CD4-positive, alpha-beta T cell (primary cell): ENCODE data around the gene MARCHF9. TPM values are rescaled to one million over a fixed set of nuclear protein-coding genes. Genes with fewer than 3 reads are reported as not detected.

ENCODE experiments used
- ATAC-seq: fragments of 200-7000 bp; cut with Tn5 transposase; one replicate; pipeline ENCODE4 v1.10.0; 2022; ENCODE audit warnings: mild to moderate bottlenecking; ENCODE audit not compliant: poor library complexity
- CTCF ChIA-PET: fragments of 350-600 bp; sonication (Branson Sonifier 250); formaldehyde crosslinking; loops from one replicate; lab custom pipeline; 2021; ENCODE audit warnings: antibody characterized with exemption, inconsistent platforms; lab: Charles Lee
- POLR2A ChIA-PET: fragments of 350-600 bp; sonication (Branson Sonifier 250); formaldehyde crosslinking; loops from one replicate; lab custom pipeline; 2021; ENCODE audit warnings: antibody characterized with exemption, inconsistent platforms; lab: Charles Lee
- DNase-seq, 14 experiments: peaks; one replicate each; pipeline ENCODE4 v3.0.0-alpha.2; 2013 to 2020; ENCODE audit warnings: mixed read lengths in 2 of 14
- H3K27ac ChIP-seq, 2 donors: one replicate each; pipeline versions ENCODE4 v1.5.1 to v1.7.0; 2013; ENCODE audit warnings: low read length in 2 of 2, low read depth in 1 of 2, mild to moderate bottlenecking in 1 of 2
- H3K27me3 ChIP-seq, 2 experiments: 1 replicate in 1 of 2; 2 replicates in 1 of 2; pipeline versions ENCODE4 v1.6.1 to v1.7.0; 2013; ENCODE audit warnings: low read length in 2 of 2, control low read depth in 1 of 2, mild to moderate bottlenecking in 1 of 2, moderate library complexity in 1 of 2; ENCODE audit not compliant: insufficient read depth in 2 of 2, control insufficient read depth in 1 of 2
- H3K36me3 ChIP-seq: one replicate; pipeline ENCODE4 v1.6.1; 2013; ENCODE audit warnings: low read length, control low read depth; ENCODE audit not compliant: insufficient read depth
- H3K4me1 ChIP-seq: one replicate; pipeline ENCODE4 v1.6.1; 2013; ENCODE audit warnings: low read length, control low read depth; ENCODE audit not compliant: insufficient read depth
- H3K4me3 ChIP-seq: one replicate; pipeline ENCODE4 v1.5.1; 2013; ENCODE audit warnings: mild to moderate bottlenecking, low read length, moderate library complexity
- H3K9me3 ChIP-seq, 2 experiments: 1 replicate in 1 of 2; 2 replicates in 1 of 2; pipeline versions ENCODE4 v1.6.1 to v1.7.0; 2013; ENCODE audit warnings: low read length in 2 of 2, mild to moderate bottlenecking in 2 of 2, control low read depth in 1 of 2, moderate library complexity in 1 of 2; ENCODE audit not compliant: control insufficient read depth in 1 of 2, insufficient read depth in 1 of 2
- H3K27ac Mint-ChIP-seq: one replicate; pipeline ENCODE4 v1.8.0; 2020; ENCODE audit warnings: mixed read lengths
- H3K27me3 Mint-ChIP-seq: one replicate; pipeline ENCODE4 v1.8.0; 2021; ENCODE audit warnings: mixed read lengths
- H3K36me3 Mint-ChIP-seq: one replicate; pipeline ENCODE4 v1.8.0; 2021; ENCODE audit warnings: low read depth, mixed read lengths
- H3K4me1 Mint-ChIP-seq: one replicate; pipeline ENCODE4 v1.8.0; 2021; ENCODE audit warnings: low read depth, mixed read lengths
- H3K4me3 Mint-ChIP-seq: one replicate; pipeline ENCODE4 v1.8.0; 2020; ENCODE audit warnings: mild to moderate bottlenecking, mixed read lengths
- H3K9me3 Mint-ChIP-seq: one replicate; pipeline ENCODE4 v1.8.0; 2020; ENCODE audit warnings: mixed read lengths
- CTCF ChIP-seq: fragments of 200-600 bp; IDR thresholded peaks from one replicate; pipeline ENCODE4 v1.8.0; 2022; ENCODE audit warnings: antibody characterized with exemption, mild to moderate bottlenecking
- intact Hi-C, 2 experiments: fragments of 100-400 bp; cut with DNase I in 1 of 2; cut with micrococcal nuclease in 1 of 2; formaldehyde crosslinking; loops; one replicate each; pipeline versions ENCODE4 v1.15.1 to v1.9.0; 2023 to 2025; cut with DNase I, micrococcal nuclease
- total RNA-seq, 174 experiments: library from RNA in 2 of 174; stranded (reverse) in 2 of 174; gene quantifications; one replicate each; pipeline ENCODE4 v1.2.3 and lab custom pipeline; 2021 to 2026

The MARCHF9 gene
- total RNA-seq, 2 experiments from 2014 or later: 39.9 to 40.8 TPM

GRCh38 chr12:57735198-57735855 lies 19.6 kb upstream of the MARCHF9 start:
- peaks cover 72% of the 10 kb centered on the region for H3K36me3 Mint-ChIP-seq
- H3K27ac ChIP-seq: peak overlapping the region in 1 of 2 donors; percentile 30
- H3K36me3 ChIP-seq: peaks cover 88% of the 10 kb centered on the region
- H3K4me3 ChIP-seq: no peak overlapping the region
- H3K27me3 Mint-ChIP-seq: no peaks in the 10 kb centered on the region
- ATAC-seq: no peak
- H3K9me3 Mint-ChIP-seq: no peaks in the 10 kb centered on the region
- no peaks in the 10 kb centered on the region for H3K9me3 ChIP-seq
- ChIA-PET CTCF (no interaction called here), POLR2A (interaction anchor here (1.4 kb wide), 1 partner anchor 9 kb away, joined by 4 read pairs; the partner anchor contains the start of gene TSPAN31)
- H3K4me1 Mint-ChIP-seq: peaks cover 34% of the 10 kb centered on the region
- H3K4me1 ChIP-seq: peaks cover 34% of the 10 kb centered on the region
- intact Hi-C loops: loop anchor here in 1 of 2 experiments (5.0 kb wide), 1 partner anchor 38 kb away; no protein-coding TSS in a partner anchor
- DNase-seq: no peak
- H3K27ac Mint-ChIP-seq: peak overlapping the region; percentile 65
- TF ChIP-seq CTCF: no peak
- H3K27me3 ChIP-seq: no peaks in the 10 kb centered on the region
- no peak overlapping the region for H3K4me3 Mint-ChIP-seq

- Mint-ChIP-seq H3K4me3 (no peak overlapping the region), H3K4me1 (peaks cover 42% of the 10 kb centered on the region), H3K9me3 (no peaks in the 10 kb centered on the region), H3K27ac (peak overlapping the region; percentile 67), H3K27me3 (no peaks in the 10 kb centered on the region), H3K36me3 (peaks cover 70% of the 10 kb centered on the region)
- Histone ChIP-seq H3K4me3 (no peak overlapping the region), H3K4me1 (peaks cover 42% of the 10 kb centered on the region), H3K27ac (peak overlapping the region in 1 of 2 donors; percentile 30), H3K36me3 (peaks cover 83% of the 10 kb centered on the region), H3K9me3 (no peaks in the 10 kb centered on the region), H3K27me3 (no peaks in the 10 kb centered on the region)
- DNase-seq (no peak), ATAC-seq (no peak)
- intact Hi-C loops: loop anchor here in 1 of 2 experiments (5.0 kb wide), 1 partner anchor 39 kb away; no protein-coding TSS in a partner anchor
- ChIA-PET POLR2A (interaction anchor here (1.4 kb wide), 1 partner anchor 8 kb away, joined by 4 read pairs; the partner anchor contains the start of gene TSPAN31), CTCF (no interaction called here)
- no peak for TF ChIP-seq CTCF
These were observed 18.8 kb upstream of the MARCHF9 start for GRCh38 chr12:57735952-57736740.

- H3K27ac ChIP-seq: no peak overlapping the region
- ChIA-PET POLR2A (interaction anchor here (1.0 kb wide), 1 partner anchor 11 kb away, joined by 3 read pairs; no protein-coding TSS in a partner anchor), CTCF (no interaction called here)
- H3K4me3 ChIP-seq: no peak overlapping the region
- intact Hi-C loops: loop anchor here in 1 of 2 experiments (5.0 kb wide), 1 partner anchor 40 kb away; no protein-coding TSS in a partner anchor
- H3K36me3 ChIP-seq: peaks cover 75% of the 10 kb centered on the region
- Mint-ChIP-seq H3K27ac (peak overlapping the region; percentile 67), H3K4me1 (peaks cover 50% of the 10 kb centered on the region), H3K9me3 (no peaks in the 10 kb centered on the region), H3K4me3 (peak overlapping the region; percentile 20), H3K36me3 (peaks cover 68% of the 10 kb centered on the region), H3K27me3 (no peaks in the 10 kb centered on the region)
- DNase-seq: no peak
- peaks cover 49% of the 10 kb centered on the region for H3K4me1 ChIP-seq
- ATAC-seq: no peak
- H3K9me3 ChIP-seq: no peaks in the 10 kb centered on the region
- TF ChIP-seq CTCF: no peak
- no peaks in the 10 kb centered on the region for H3K27me3 ChIP-seq
These were observed 18.0 kb upstream of the MARCHF9 start for GRCh38 chr12:57736741-57737466.
